H1 (cell line): ENCODE results near the gene DLEC1. TPM values are rescaled to one million over a fixed set of nuclear protein-coding genes. Genes with fewer than 3 reads are reported as not detected.

Experiments used
- CTCF ChIA-PET: fragments of 300-600 bp; sonication (Branson Sonifier 250); formaldehyde crosslinking; loops from one replicate; lab custom pipeline; 2021; ENCODE audit not compliant: partially characterized antibody; lab: Charles Lee
- POLR2A ChIA-PET: fragments of 300-600 bp; sonication (Branson Sonifier 250); formaldehyde crosslinking; loops from one replicate; lab custom pipeline; 2021; ENCODE audit warnings: inconsistent platforms; ENCODE audit not compliant: partially characterized antibody; lab: Charles Lee
- DNase-seq, 2 experiments: peaks; one replicate each; pipeline versions ENCODE4 v3.0.0 to v3.0.0-alpha.2; 2010 to 2022; ENCODE audit warnings: low spot score in 2 of 2, low read depth in 1 of 2, mixed read lengths in 1 of 2
- FAIRE-seq: peaks from 2 replicates; lab custom pipeline; 2011; peaks lifted over from hg19 to GRCh38; lab: Jason Lieb, UNC
- H2AFZ ChIP-seq: 2 replicates; pipeline ENCODE4 v1.8.1; 2012; ENCODE audit warnings: low read length, inconsistent platforms
- H2AK5ac ChIP-seq: 2 replicates; pipeline ENCODE4 v1.6.1; 2013; ENCODE audit warnings: low read depth, low read length
- H2BK120ac ChIP-seq: replicated peaks from 2 replicates; pipeline ENCODE3; 2013; ENCODE audit warnings: low read depth, low read length, inconsistent platforms
- H2BK12ac ChIP-seq: 2 replicates; pipeline ENCODE4 v1.6.1; 2013; ENCODE audit warnings: low read depth, low read length
- H2BK15ac ChIP-seq: 2 replicates; pipeline ENCODE4 v1.6.1; 2013; ENCODE audit warnings: low read length
- H2BK20ac ChIP-seq: 2 replicates; pipeline ENCODE4 v1.6.1; 2013; ENCODE audit warnings: low read length
- H2BK5ac ChIP-seq: 2 replicates; pipeline ENCODE4 v1.6.1; 2013; ENCODE audit warnings: low read depth, low read length
- H3K14ac ChIP-seq: 2 replicates; pipeline ENCODE4 v1.6.1; 2013; ENCODE audit warnings: inconsistent platforms; ENCODE audit not compliant: insufficient read length
- H3K18ac ChIP-seq: 2 replicates; pipeline ENCODE4 v1.6.1; 2013; ENCODE audit warnings: low read length; ENCODE audit errors: extremely low read depth
- H3K23ac ChIP-seq: 2 replicates; pipeline ENCODE4 v1.6.1; 2013; ENCODE audit warnings: inconsistent platforms; ENCODE audit not compliant: insufficient read length
- H3K23me2 ChIP-seq: 2 replicates; pipeline ENCODE4 v1.6.1; 2013; ENCODE audit warnings: low read depth, low read length
- H3K27ac ChIP-seq: 2 replicates; pipeline ENCODE4 v1.6.1; 2011; ENCODE audit warnings: low read depth, low read length, inconsistent platforms
- H3K27me3 ChIP-seq, 4 experiments: replicated peaks in 1 of 4; 1 replicate in 1 of 4; 2 replicates in 3 of 4; pipeline versions ENCODE4 v1.6.1 to v1.8.1; 2011 to 2013; ENCODE audit warnings: low read length in 3 of 4, mild to moderate bottlenecking in 3 of 4, inconsistent platforms in 2 of 4, mixed read lengths in 2 of 4, moderate library complexity in 1 of 4; ENCODE audit not compliant: control insufficient read depth in 3 of 4, insufficient read depth in 3 of 4; ENCODE audit errors: extremely low read depth in 1 of 4
- H3K36me3 ChIP-seq, 4 experiments: 2 replicates each; pipeline versions ENCODE4 v1.6.1 to v1.8.1; 2011 to 2013; ENCODE audit warnings: mild to moderate bottlenecking in 4 of 4, low read length in 3 of 4, moderate library complexity in 2 of 4, control low read depth in 1 of 4, inconsistent platforms in 1 of 4; ENCODE audit not compliant: insufficient read depth in 4 of 4, control insufficient read depth in 2 of 4
- H3K4ac ChIP-seq: replicated peaks from 2 replicates; pipeline ENCODE3; 2013; ENCODE audit warnings: low read length, low read depth, mixed read lengths, inconsistent platforms; ENCODE audit not compliant: insufficient read length
- H3K4me1 ChIP-seq, 4 experiments: replicated peaks in 1 of 4; 1 replicate in 1 of 4; 2 replicates in 3 of 4; pipeline versions ENCODE4 v1.6.1 to v1.8.1; 2011 to 2013; ENCODE audit warnings: low read length in 3 of 4, inconsistent platforms in 2 of 4, mixed read lengths in 1 of 4; ENCODE audit not compliant: insufficient read depth in 4 of 4, control insufficient read depth in 3 of 4
- H3K4me2 ChIP-seq, 2 experiments: 2 replicates each; pipeline versions ENCODE4 v1.6.1 to v1.8.1; 2011 to 2013; ENCODE audit warnings: low read depth in 2 of 2, low read length in 2 of 2, control low read depth in 1 of 2, inconsistent platforms in 1 of 2, mild to moderate bottlenecking in 1 of 2; ENCODE audit not compliant: insufficient read depth in 1 of 2
- H3K4me3 ChIP-seq, 4 experiments: fragments of 200-600, 300-600 bp in 1 of 4; sonication (generic), shearing (Covaris generic), sonication (Bioruptor Twin) in 1 of 4; 2 replicates each; pipeline versions ENCODE4 v1.5.1 to v1.8.1; 2011 to 2016; ENCODE audit warnings: low read length in 4 of 4, low read depth in 3 of 4, control low read depth in 2 of 4, inconsistent platforms in 2 of 4, mild to moderate bottlenecking in 2 of 4, mixed read lengths in 1 of 4, moderate library complexity in 1 of 4; ENCODE audit not compliant: insufficient read depth in 2 of 4; ENCODE audit errors: extremely low read depth in 1 of 4
- H3K56ac ChIP-seq: replicated peaks from 2 replicates; pipeline ENCODE3; 2013; ENCODE audit warnings: low read depth, mild to moderate bottlenecking, mixed read lengths, low read length, inconsistent platforms; ENCODE audit not compliant: insufficient read length
- H3K79me1 ChIP-seq: 2 replicates; pipeline ENCODE4 v1.6.1; 2013; ENCODE audit warnings: low read depth, low read length, control low read depth
- H3K79me2 ChIP-seq, 2 experiments: 2 replicates each; pipeline versions ENCODE4 v1.6.1 to v1.8.1; 2012 to 2013; ENCODE audit warnings: low read length in 2 of 2, mild to moderate bottlenecking in 2 of 2, inconsistent platforms in 1 of 2; ENCODE audit not compliant: insufficient read depth in 2 of 2, control insufficient read depth in 1 of 2
- H3K9ac ChIP-seq, 4 experiments: replicated peaks in 1 of 4; 1 replicate in 1 of 4; 2 replicates in 3 of 4; pipeline versions ENCODE4 v1.6.1 to v1.8.1; 2011 to 2013; ENCODE audit warnings: low read depth in 3 of 4, low read length in 3 of 4, control low read depth in 2 of 4, mild to moderate bottlenecking in 2 of 4, moderate library complexity in 2 of 4, inconsistent platforms in 1 of 4; ENCODE audit errors: extremely low read depth in 1 of 4
- H3K9me3 ChIP-seq, 2 experiments: 2 replicates each; pipeline versions ENCODE4 v1.6.1 to v1.8.1; 2012 to 2013; ENCODE audit warnings: mild to moderate bottlenecking in 2 of 2, moderate library complexity in 2 of 2, control low read depth in 1 of 2, inconsistent platforms in 1 of 2, low read depth in 1 of 2, low read length in 1 of 2, mixed read lengths in 1 of 2; ENCODE audit not compliant: insufficient read depth in 2 of 2
- H4K20me1 ChIP-seq, 2 experiments: replicated peaks in 1 of 2; 2 replicates each; pipeline versions ENCODE3 to v1.8.1; 2011 to 2013; ENCODE audit warnings: inconsistent platforms in 2 of 2, low read length in 2 of 2, mild to moderate bottlenecking in 1 of 2; ENCODE audit not compliant: insufficient read depth in 2 of 2, control insufficient read depth in 1 of 2
- H4K5ac ChIP-seq: 2 replicates; pipeline ENCODE4 v1.6.1; 2013; ENCODE audit warnings: low read length, low read depth, mixed read lengths, inconsistent platforms; ENCODE audit not compliant: insufficient read length
- H4K8ac ChIP-seq: 2 replicates; pipeline ENCODE4 v1.8.0; 2013; ENCODE audit warnings: mild to moderate bottlenecking, moderate library complexity, low read length, inconsistent platforms; ENCODE audit not compliant: insufficient read depth; ENCODE audit errors: extremely low read depth
- H4K91ac ChIP-seq: replicated peaks from 2 replicates; pipeline ENCODE3; 2013; ENCODE audit warnings: low read length, mixed read lengths, inconsistent platforms; ENCODE audit not compliant: insufficient read length
- PHF8 ChIP-seq: fragments of 200-600 bp; sonication (generic); conservative IDR thresholded peaks from 2 replicates; pipeline ENCODE4 v1.7.1; 2012; ENCODE audit warnings: low read depth, mild to moderate bottlenecking, inconsistent platforms, low read length, moderate library complexity
- SUZ12 ChIP-seq: fragments of 200-600 bp; sonication (generic); IDR thresholded peaks from 2 replicates; pipeline ENCODE4 v1.6.1; 2012; ENCODE audit warnings: mild to moderate bottlenecking, inconsistent platforms, low read length, moderate library complexity, mixed read lengths
- WGBS, 2 experiments: shearing (Covaris generic) in 1 of 2; methylation state at CpG; one replicate each; pipeline versions ENCODE4 v1.1.6 to v1.1.7; 2013 to 2015; ENCODE audit warnings: low lambda C conversion rate in 2 of 2, mixed read lengths in 2 of 2, inconsistent platforms in 1 of 2, low coverage in 1 of 2, missing lambda C conversion rate in 1 of 2; ENCODE audit not compliant: insufficient replicate concordance in 2 of 2, insufficient coverage in 1 of 2, insufficient read length in 1 of 2; ENCODE audit errors: extremely low coverage in 1 of 2, missing lambda C conversion rate in 1 of 2; 5-methylcytosine and 5-hydroxymethylcytosine counted together
- polyA plus RNA-seq, 7 experiments: library from polyadenylated mRNA; depleted of rRNA in 3 of 7; stranded (reverse) in 5 of 7; unstranded in 2 of 7; fragments of >200 nt in 5 of 7; fragments of 200-250 nt in 2 of 7; gene quantifications; 1 replicate in 5 of 7; 2 replicates in 1 of 7; 4 replicates in 1 of 7; pipeline versions ENCODE4 v1.2.1 to v1.2.3, GENCODE V29; 2011 to 2013; ENCODE audit warnings: missing spikeins in 2 of 7, mixed read lengths in 2 of 7
- total RNA-seq: library from RNA; stranded (reverse); fragmentation: NEBNext Ultra II Directional; extraction: Animal tissue kit (Norgen Biotek cat#: 25700); gene quantifications from 2 replicates; pipeline ENCODE4 v1.2.1, GENCODE V29; 2021

Gene DLEC1
- total and polyA plus RNA-seq, 2 of the 8 experiments (the other 6 are each of a cell fraction or from before 2014, with no cell fraction given), result 0.26 to 0.76 TPM

DNA sequence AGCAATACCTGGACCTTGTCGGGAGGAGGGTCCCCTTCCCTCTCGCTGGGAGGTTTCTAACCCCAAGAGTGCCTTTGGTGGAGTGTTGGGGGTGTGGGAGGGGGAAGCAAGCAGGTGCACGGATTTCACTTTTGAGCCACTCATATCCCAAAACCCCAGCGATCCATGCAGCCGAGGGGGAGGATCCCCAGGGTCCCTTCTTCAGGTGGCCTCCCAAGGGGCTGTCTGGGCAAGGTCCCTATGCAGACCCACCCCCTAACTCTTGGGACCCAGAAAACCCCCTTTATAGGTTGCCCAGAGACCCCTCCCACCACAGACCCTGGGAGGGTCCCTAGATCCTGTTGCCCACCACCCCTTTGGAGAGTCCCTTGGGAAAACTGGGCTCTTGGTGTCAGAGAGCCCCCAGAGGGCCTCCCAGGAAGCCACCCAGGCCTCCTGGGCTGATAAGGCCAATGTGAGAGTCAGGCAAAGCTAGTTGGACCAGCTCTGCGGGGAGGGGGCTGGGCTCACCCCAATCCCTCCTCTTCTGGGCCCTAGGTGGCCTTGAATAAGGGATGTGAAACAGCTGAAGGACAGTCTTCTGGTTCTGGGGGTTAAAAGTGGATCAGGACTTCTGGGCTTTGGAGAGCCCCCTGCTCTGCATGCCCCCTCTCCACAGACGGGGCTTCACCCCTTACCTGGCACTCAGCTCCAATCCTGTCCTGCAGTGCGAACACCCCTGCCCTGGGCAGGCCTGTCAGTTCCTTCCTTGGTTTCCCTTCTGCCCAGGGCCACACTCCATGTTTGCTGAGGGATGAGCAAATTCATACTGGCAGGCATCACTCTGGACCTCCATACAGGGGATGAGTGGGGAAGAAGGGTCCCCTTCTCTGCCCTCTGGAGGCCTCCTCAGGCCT is 8.6 kb upstream of the DLEC1 start:
- H3K27ac ChIP-seq, result no peak overlapping the region

More for the DNA sequence above, 8.6 kb upstream of the DLEC1 start:
- Histone ChIP-seq H3K9ac (peak overlapping the region in 3 of 4 experiments; percentile 22 to 38 (median 25); a peak in 5 of 7 replicates), H3K27me3 (peaks cover 27 to 58% (median 50%) of the 10 kb centered on the region in 4 experiments), H2BK5ac (no peak overlapping the region), H4K8ac (peak overlapping the region; percentile 87), H3K4me2 (peak overlapping the region; percentile 69 to 83), H2BK12ac (peak overlapping the region; percentile 18; the same call in 1 of the 2 replicates), H3K23ac (no peak overlapping the region), H2BK15ac (no peak overlapping the region), H2BK20ac (no peak overlapping the region; the same call in 1 of the 2 replicates), H2AFZ (peak overlapping the region; percentile 58; the same call in 1 of the 2 replicates), H2AK5ac (no peak overlapping the region), H4K5ac (no peak overlapping the region), H3K79me2 (no peaks in the 10 kb centered on the region), H3K9me3 (no peaks in the 10 kb centered on the region), H3K4me1 (peaks cover 0 to 6% (median 4%) of the 10 kb centered on the region in 4 experiments; a peak in 6 of 7 replicates), H3K14ac (no peak overlapping the region), H3K23me2 (peaks cover 12% of the 10 kb centered on the region; the same call in 1 of the 2 replicates), H2BK120ac (no peak overlapping the region), H4K91ac (no peak overlapping the region), H4K20me1 (peaks cover 8% of the 10 kb centered on the region in 2 experiments), H3K4ac (no peak overlapping the region), H3K56ac (peak overlapping the region; percentile 33), H3K4me3 (peak overlapping the region; percentile 50 to 88 (median 61)), H3K36me3 (no peaks in the 10 kb centered on the region), H3K18ac (peak overlapping the region; percentile 1; the same call in 1 of the 2 replicates), H3K79me1 (no peaks in the 10 kb centered on the region)
- ChIA-PET POLR2A (interaction anchor here (1.0 to 2.2 kb wide), 3 partner anchors 8 to 36 kb away, joined by 3 to 9 read pairs (median 5); partner anchors contain the start of gene DLEC1), CTCF (interaction anchor here (0.6 to 4.1 kb wide), 5 partner anchors 11 to 121 kb away, joined by 3 to 15 read pairs (median 4); no protein-coding TSS in a partner anchor)
- FAIRE-seq, result no peak
- TF ChIP-seq SUZ12, result peak; percentile 23; the same call in 1 of the 2 replicates
- TF ChIP-seq PHF8, result no peak
- 65% methylated on average over 8 of the region's 8 CpGs; no CpG with 5 or more reads in 1 of the 2 experiments for WGBS, 2 experiments
- no peak for DNase-seq
